ENCODE data around the gene YBEY.

DNA sequence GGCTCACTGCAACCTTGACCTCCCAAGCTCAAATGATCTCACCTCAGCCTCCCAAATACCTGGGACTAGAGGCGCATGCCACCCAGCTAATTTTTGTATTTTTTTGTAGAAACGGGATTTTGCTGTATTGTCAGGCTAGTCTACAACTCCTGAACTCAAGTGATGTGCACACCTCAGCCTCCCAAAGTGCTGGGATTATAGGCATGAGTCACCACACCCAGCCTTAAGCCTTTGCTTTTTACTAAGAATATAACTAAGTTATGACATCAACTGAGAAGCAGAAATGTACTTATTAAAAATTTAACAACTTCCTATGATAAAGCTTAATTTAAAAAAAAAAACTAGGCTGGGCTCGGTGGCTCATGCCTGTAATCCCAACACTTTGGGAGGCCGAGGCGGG, 48.7 kb upstream of the YBEY start:
- TF ChIP-seq CTCF (IDR thresholded peaks at IDR 0.05) (no peak), EZH2phosphoT487 (IDR thresholded peaks at IDR 0.05; ENCODE audit: borderline replicate concordance, low read depth) (no peak), RAD21 (IDR thresholded peaks at IDR 0.05; ENCODE audit: low read length) (no peak), ELF1 (IDR thresholded peaks at IDR 0.05) (no peak), ZBTB33 (IDR thresholded peaks at IDR 0.05; ENCODE audit: borderline replicate concordance, low read depth) (no peak), YY1 (IDR thresholded peaks at IDR 0.05; ENCODE audit: low read depth) (no peak), EP300 (IDR thresholded peaks at IDR 0.05; ENCODE audit: borderline replicate concordance in 1 of 2, low read depth in 1 of 2, low read length in 1 of 2) (no peak), USF2 (IDR thresholded peaks at IDR 0.05; ENCODE audit: borderline replicate concordance, low read depth, low read length) (no peak)
